ENCODE measurements around the gene POMT2.

- no peak for TF ChIP-seq POLR2A (IDR thresholded peaks at IDR 0.05; ENCODE audit: low read length)
- TF ChIP-seq GATA1 (IDR thresholded peaks at IDR 0.05; ENCODE audit: low read depth, low read length) = no peak
These were observed 95.4 kb downstream of the POMT2 start for GRCh38 chr14:77225254-77225653.

Data from erythroblast (primary cell).